GM19463 (cell line): ENCODE results near the gene MVD.

ENCODE experiments used
- ATAC-seq: cut with Tn5 transposase; IDR thresholded peaks from one replicate; pipeline ENCODE4 v1.9.1; 2021; ENCODE audit warnings: mild to moderate bottlenecking, moderate library complexity; ENCODE audit not compliant: unreplicated experiment

Gene MVD

DNA sequence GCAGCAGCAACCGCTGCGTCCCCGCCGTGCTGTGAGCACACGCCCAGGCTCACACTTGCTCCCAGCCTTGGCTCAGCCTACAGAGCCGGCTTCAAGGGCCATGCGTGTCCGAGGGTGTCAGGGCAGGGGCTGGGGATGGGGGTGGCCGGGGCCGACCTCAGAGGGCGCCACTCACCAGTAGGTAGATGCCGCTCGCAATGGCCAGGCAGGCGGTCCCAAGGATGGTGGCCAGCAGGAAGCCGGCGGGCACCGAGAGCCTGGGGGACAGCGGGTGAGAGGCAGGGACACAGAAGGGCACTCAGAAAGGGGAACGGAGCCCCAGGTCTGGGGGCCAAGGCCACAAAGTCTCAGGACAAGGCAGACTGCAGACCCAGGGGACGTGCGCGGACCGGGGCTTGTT lies 16.9 kb downstream of the MVD start:
- no peak for ATAC-seq

DNA sequence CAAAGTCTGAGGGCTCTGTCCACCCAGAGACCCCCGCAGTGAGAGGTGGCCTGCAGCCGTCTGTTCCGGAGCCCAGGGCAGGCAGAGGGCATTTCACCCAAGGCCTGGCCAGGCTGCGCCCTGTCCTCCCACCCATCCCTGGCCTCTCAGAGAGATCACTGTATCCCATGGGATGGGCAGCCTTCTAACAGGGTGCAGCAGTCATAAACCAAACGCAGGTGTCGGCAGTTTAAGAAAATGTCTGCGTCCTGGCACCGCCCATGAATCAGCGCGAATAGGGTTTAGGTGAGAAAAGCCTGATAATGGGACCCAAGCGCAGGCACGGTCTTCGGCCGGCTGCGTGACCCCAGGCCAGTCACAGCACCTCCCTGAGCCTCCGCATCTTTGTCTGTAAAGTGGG lies 17.4 kb downstream of the MVD start:
- no peak for ATAC-seq

DNA sequence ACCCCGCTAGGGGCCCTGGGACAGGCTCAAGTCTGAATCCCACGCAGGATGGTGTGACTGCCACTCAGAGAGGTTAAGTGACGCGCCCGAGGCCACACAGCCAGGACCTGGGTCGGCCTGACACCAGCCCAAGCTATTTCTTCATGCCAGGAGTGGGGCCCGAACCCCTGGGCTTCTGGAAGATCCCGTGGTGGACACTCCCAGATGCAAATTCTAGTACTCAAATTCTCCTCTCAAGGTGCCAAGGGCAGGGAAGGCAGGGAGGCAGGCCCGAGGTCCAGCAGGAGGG lies 19.3 kb downstream of the MVD start:
- no peak for ATAC-seq

DNA sequence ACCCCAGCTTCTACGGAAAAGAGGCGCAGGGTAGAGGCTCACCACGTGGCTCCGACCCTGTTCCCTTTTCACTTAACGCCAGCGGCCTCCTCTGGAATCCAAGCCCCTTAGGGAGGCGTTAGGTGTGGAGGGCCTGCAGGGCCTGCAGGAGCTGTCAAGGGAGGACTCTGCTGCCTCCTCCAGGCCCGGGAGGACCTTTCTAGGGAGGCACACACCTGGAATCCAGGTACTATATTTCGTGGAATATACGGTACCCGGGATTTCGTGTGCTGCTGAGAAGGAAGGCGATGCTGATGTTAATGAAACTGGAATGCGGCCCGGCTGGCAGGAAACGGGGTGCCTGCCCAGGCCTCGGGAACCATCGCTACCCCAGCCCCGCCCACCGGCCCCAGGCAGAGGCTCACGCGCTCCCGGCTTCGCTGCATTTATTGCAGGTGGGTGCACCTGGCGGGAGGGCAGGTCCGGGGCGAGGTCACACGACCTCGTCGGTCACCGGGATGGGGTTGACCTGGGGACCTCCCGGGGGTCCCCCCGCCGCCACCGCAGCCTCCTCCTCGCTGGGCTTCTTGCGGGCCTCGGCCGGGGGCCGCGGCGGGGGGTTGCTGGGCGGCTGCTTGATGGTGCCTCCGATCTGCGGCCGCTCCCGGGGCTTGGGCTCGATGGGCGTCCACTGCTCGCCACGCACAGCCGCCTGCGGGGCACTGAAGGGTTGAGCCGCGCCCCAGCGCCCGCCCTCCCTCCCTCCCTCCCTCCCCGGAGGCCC lies 19.8 kb downstream of the MVD start:
- ATAC-seq: no peak

DNA sequence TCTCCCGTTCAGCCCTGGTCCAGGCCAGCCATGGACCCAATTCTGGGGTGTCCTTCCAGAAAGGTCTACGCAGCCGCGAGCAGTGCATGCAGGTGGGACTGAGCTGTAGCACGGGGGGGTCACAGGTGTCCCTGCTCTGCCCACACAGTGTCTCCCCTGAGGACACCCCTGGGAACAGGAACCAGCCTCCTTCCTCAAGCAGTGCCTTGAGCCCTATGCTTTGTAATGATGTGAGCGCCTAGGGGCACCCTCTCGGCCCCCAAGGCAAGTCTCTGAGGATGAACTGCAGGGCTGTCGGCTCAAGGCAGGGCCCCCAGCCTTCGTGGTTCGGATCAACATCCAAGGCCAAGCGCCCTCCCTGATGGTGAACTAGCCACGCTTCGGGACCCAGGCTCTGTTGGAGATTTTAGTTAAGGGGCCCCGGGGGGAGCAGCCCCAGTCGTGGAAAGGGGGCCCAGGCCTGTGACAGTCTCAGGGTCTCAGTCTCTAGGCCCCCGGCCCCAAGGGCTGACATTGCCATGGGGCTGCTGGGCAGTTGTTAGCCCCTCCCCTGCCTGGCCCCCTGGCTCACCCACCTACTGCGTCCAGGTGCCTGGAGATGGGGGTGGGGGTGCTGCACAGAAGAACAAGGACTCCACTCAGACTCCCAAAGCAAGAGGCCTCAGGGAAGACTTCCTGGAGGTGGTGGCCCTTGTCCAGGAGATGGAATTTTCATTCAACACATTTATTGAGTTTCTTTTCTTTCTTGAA lies 22.2 kb downstream of the MVD start:
- ATAC-seq: no peak

DNA sequence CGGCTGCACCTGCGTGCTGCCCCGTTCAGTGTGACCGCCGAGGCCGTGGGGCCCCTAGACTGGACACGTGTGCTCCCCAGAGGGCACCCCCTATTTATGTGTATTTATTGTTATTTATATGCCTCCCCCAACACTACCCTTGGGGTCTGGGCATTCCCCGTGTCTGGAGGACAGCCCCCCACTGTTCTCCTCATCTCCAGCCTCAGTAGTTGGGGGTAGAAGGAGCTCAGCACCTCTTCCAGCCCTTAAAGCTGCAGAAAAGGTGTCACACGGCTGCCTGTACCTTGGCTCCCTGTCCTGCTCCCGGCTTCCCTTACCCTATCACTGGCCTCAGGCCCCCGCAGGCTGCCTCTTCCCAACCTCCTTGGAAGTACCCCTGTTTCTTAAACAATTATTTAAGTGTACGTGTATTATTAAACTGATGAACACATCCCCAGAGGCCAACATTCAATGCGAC lies 22.8 kb downstream of the MVD start:
- ATAC-seq: no peak

DNA sequence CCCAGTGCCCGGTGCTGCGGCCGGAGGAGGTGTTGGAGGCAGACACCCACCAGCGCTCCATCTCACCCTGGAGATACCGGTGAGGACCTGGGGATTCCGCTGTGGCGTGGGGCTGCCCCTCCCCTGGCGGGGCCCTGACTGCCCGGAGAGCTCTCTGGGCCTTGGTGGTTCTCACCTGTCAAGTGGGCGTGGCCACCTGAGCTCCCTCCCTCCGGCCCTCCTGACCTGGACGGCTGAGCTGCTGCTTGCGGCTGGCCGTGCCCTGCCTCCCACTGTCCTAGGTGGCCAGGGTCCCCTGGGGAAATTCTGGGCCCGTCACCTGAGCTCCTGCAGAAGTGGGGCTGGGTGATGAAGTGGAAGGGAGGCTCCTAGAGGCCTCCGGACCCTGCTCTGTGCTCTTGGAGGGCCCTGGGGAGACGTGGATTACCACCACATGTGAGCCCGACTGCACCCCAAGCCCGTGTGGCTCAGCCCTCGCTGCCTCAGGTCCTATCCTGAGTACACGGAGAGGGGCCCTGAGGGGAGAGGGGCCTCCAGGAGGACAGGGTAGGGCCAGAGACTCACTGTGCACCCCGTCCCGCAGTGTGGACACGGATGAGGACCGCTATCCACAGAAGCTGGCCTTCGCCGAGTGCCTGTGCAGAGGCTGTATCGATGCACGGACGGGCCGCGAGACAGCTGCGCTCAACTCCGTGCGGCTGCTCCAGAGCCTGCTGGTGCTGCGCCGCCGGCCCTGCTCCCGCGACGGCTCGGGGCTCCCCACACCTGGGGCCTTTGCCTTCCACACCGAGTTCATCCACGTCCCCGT lies 23.5 kb downstream of the MVD start:
- no peak for ATAC-seq

DNA sequence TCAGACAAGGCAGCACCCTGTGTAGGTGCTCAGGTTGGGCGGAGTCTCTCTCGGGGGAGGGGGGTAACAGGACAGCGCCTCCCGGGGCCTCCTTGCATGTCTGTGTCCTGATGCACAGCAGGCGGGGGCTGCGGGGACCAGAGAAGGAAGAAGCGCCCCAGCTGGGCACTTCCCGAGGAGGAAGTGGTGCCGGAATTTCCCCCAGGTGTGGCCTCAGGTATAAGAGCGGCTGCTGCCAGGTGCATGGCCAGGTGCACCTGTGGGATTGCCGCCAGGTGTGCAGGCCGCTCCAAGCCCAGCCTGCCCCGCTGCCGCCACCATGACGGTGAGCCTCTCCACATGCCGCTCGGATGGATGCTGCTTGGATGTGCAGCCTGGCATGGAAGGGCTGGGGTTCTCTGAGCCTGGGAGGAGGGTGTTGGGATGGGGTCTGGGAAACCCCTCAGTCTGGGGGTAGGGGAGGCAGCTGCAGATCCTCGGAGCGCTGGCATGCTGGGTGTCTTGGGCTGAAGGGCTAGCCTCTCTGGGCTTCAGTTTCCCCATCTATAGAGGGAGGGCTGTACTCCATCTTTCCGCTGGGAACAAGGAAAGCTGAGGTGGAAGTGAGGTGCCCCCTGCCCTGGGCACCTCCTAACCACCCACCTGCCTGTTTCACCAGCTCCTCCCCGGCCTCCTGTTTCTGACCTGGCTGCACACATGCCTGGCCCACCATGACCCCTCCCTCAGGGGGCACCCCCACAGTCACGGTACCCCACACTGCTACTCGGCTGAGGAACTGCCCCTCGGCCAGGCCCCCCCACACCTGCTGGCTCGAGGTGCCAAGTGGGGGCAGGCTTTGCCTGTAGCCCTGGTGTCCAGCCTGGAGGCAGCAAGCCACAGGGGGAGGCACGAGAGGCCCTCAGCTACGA lies 24.3 kb downstream of the MVD start, which contains the start of gene IL17C:
Gene IL17C, plus strand, starts transcription at position 250 of the 908 bp plus-strand sequence. Its CDS starts 70 bp downstream, at position 320.
- no peak for ATAC-seq

DNA sequence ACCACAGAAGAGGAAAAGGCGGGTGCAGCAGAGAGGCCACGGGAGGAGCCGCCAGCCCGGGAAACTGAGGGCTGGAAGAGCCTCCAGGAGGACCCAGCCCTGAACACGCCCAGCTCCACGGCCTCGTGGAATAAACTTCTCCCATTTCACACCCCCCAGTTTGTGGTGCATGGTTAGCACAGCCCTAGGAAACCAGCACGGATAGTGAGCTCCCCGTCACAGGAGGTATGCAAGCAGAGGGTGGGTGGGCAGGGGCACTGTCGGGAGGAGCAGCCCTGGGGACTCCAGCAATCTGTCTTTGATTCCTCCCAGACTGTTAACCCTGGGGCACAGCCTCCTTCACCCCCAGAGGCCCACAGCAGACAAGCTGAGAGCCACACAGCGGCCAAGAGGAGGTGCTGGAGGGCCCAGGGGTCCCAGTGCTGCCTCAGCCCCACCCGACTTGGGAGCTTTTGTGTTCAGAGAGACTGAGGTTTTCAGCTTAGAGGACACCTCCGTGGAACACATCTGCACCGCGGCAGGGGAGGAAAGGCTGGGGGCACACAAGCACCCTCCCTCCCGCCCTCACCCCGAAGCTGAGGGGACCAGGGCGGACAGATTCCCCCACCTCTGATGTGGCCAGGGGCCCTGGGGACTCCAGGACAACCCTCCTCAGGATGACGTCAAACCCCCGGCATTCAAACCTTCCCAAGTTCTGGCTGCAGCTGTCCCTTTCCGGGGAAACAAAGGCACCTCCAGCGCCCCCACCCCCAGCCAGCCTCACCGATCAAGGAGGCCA lies 26.2 kb downstream of the MVD start:
- ATAC-seq: no peak

DNA sequence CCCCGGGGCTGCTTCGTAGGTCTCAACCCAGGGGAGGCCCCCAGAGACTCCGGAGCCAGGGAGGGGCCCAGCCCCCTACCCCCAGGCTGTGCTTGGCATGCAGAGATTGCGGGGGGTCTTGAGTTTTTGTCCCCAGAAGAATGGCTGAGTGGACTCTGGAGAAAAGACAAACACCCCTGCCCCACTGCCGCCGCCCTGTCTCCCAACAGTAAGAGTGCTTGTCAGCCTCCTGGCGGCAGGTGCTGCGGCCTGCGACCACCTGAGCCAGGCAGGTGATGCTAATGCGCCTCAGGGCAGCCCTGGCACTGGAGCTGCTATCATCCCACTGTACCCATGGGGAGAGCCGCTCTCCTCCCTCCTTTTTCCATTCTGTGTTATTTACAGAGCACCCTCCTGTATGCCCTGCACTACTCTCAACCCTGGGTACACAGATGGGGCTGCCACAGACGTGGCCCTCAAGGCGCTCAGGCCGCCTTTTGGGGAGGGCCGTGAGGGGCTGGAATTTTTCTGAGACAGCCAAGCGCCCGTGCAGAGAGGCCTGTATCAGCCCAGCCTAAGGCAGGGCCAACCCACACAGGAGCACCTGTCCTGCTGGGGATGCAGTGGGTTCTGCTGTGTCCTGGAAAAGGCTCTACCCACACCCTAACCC lies 27.1 kb downstream of the MVD start:
- ATAC-seq: no peak

DNA sequence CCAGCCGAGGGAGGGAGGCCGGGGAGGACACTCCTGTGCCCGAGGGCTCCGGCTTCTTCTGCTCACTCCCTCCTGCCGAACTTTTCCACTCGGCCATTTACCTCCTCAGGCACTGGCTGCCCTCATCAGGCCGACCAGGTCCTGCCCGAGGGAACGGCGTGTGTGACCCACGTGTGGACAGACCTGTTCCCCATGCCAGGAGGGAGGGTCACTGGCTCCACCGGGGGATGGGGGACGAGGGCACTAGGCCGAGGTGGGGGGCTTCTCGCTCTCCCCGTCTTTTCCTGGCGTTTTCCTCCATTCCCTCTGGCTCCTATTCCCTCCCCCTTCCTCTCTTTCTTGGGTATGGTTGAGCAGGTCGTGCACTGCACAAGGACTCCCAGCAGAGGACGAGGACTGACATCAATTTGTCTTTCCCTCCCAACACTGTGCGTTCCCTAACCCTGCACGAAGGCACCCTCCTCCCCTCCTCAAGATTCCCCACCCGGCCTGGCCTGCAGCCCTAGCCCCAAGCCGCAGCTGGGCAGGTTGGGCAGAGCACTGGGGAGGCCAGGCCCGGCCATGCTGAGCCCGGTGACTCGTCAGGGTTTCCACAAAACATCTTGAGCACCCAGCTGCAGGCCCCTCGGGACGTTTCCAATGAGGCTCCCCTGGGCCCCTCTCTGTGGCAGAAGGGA lies 27.8 kb downstream of the MVD start:
- no peak for ATAC-seq

DNA sequence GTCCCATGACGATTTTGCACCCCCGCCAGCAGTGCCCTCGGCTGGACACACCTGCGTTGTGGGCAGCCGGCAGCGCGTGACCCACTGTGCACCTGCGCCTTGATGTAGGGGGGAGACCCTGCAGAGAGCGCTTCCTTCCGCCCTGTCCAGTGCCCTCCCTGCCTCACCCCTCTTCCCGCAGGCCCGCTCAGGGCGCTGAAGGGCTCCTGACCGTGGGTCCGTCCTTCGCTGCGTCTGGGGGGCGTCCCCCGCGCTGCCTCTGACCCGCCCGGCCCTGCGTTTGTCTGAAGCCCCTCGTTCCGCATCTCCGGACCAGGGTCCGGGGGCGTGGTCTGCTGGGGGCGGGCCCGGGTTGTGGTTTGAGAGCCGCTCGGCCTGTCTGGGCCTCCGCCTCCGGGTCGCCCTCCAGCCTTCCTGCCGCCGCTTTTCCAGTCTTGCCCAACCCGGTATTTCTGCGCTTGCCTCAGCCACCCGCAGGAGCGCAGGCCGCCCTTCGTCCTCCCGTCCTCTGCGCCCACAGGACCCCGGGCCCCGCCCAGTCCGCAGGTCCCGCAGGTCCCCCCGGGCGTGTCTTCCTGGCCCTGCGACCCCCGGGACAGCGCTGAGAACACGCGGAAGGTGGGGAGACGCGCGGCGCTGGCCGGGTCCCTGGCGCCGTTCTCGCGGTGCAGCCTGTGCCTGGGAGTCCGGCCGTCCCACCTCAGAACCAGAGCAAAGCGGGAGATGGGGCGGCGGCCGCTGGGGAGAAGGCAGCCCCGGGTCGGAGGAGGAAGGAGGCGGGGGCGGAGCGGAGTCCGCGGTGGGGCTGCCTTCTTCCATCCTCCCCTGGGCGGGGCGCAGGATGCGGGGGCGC lies 28.5 kb downstream of the MVD start:
- peak; percentile 46 for ATAC-seq

DNA sequence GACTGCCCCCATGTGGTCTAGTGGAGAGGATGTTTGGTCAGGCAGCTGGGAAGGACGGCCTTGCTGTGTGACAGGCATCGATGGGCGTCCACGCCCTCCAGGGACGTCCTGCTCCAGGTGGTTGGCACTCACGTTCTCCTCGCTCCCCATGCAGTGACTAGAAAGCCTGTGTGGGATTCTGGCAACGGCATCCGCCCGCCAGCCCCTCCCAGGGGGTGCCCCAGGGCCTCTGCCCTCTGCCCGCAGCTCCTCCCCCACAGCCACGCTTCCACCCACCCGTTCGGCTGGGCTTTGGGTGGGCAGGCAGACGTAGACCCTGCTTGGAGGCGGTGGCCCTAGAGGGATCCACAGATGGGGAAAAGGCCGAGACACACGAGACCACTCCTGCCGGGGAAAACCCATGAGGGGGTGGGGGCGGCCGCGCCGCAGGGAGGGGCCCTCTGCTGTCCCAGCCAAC lies 29.2 kb downstream of the MVD start:
- peak; percentile 43 for ATAC-seq

DNA sequence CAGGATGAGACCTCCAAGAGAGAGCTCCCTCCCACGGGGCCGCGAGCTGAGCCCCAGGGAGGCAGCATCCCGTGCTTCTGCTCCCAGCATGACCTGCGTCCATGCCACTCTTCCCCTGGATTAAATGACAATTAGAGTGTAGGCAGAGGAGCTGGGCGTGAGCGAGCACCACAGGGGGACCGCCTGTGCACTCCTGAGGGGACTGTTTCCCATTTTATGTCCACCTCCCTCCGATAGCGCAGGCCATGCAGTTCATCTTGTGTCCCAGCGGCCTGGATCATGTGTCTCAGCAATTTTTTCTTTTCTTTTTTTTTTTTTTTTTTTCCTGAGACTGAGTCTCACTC lies 30.3 kb downstream of the MVD start:
- ATAC-seq: no peak

DNA sequence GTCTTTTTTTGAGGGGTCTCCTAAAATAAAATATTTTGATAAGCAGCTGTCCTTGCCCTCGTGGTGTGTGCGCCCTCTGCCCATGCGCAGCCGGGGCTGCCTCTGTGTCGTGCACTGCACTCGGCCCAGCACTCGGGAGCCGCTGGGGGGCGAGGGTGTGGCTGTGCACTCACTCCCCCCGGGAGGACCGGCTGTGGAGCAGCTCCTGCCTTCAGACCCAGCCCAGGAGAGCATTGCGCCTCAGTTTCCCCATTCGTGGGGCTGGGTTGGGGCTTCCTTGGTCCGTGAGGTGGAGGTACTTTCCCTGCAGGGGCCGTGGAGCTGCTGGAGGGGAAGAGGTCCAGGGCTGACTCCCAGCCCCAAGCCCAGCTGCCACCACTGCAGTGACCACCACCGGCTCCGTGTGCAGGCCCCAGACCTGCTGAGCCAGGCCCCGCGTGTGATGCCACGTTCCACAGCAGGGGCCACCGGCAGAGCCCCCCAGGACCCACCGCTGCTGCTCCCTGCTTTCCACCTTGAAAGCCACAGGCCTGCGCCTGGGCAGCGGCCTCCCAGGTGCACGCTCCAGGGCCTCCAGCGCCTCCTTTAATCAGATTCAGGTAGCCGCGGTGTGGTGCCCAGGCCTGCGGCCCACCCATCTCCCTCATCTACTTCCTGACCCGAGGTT lies 30.8 kb downstream of the MVD start:
- ATAC-seq: no peak

DNA sequence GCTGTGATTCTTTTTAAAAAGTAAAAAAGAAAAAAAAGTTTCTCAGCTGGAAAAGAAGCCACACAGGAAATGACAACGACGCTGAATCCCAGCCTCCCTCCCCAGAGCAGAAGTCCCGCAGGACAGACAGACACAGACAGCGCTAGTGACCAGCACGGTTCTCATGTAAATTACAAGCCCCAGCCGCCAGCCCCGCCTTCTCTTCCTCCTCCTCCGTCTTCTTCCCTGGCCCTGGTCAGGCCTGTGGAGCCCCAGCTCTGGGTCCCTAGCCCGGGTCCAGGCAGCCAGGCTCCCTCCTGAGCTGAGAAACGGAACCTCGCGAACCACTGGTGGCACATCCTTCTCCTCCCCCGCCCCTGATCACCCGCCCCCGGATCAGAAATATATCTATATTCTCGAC lies 31.5 kb downstream of the MVD start:
- no peak for ATAC-seq

DNA sequence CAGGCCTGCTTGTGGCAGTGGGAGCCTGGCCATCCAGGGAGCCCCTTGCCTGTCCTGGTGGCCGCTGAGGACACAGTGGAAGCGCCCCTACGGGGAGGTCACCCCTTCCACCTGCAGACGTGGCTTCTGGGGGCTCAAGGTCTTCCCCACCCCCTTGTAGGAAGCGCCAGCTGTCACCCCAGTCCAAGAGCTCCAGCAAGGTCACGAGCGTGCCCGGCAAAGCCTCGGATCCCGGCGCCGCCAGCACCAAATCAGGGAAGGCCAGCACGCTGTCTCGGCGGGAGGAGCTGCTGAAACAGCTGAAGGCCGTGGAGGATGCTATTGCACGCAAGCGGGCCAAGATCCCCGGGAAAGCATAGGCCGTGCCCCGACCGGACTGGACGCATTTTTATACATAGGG lies 31.9 kb downstream of the MVD start:
- ATAC-seq: no peak
